ENCODE results near the gene URB2. TPM values are rescaled to one million over a fixed set of nuclear protein-coding genes. Genes with fewer than 3 reads are reported as not detected.
A peak's percentile ranks its signal among the peaks of the same experiment; 100 is the strongest.

URB2 gene
- total RNA-seq, 1 experiment from 2014 or later: 20.4 TPM

DNA sequence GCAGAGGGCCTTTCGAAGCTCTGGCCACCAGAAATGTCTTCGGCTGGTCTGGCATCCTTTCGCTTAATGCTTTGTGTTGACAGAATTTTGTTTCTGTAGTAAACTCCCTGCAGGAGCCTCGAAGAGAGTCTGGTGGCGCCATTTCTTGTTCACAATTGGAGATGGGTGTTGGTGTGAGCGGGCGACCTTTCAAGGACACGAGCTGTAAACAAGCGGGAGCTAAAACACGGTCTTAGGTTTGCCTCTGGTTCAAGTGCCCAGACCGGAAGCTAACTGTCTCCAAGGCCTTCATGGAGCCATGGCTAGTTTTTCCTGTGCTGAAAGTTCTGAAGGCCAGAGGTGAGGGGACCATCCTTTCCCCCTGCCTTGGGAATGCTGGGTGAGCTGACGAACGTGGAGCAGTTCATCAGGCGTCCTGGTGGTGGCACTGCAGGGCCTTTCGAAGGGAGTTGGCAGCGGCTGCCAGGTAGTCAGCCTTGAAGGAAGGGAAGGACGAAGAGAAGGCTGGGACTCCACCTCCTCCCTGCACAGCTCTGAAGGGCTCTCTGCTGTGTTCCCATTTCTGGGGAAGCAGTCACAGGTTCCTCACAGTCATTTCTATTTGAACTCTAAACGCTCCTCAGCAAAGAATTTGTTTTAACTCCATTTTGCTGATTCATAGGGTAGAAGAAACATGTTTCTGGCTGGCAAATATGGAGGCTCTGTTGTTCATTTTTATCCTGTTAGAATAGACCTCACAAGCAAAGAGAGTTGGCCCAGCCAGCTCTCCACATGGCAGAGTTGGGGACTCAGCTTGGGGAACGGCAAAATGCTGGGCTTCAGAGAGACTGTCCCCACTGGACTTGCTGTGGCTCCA lies 35.2 kb downstream of the URB2 start:
- no peak overlapping the region for H3K4me2 ChIP-seq (ENCODE audit: low read length)
- H3K27ac ChIP-seq (ENCODE audit: low read depth, low read length): no peak overlapping the region; the same call in 1 of the 2 replicates
- peak; percentile 96 for ATAC-seq
- peaks cover 4% of the 10 kb centered on the region for H4K20me1 ChIP-seq (ENCODE audit: insufficient read depth)
- ChIA-PET POLR2A (no interaction called here), RAD21 (ENCODE audit: low non-redundant PET in 1 of 2, low total read pairs in 2 of 2, uncharacterized antibody in 2 of 2, unreplicated experiment in 2 of 2) (interaction anchor here (0.7 to 1.0 kb wide), 2 partner anchors 188 to 649 kb away, joined by 3 to 4 read pairs; no protein-coding TSS in a partner anchor), CTCF (interaction anchor here (0.8 to 1.4 kb wide), 6 partner anchors 9 to 681 kb away, joined by 3 to 6 read pairs (median 4); partner anchors contain the start of gene ABCB10)
- H3K9me3 ChIP-seq (ENCODE audit: control insufficient read depth in 1 of 2, insufficient read depth in 1 of 2, low read depth in 1 of 2, low read length in 2 of 2): no peaks in the 10 kb centered on the region
- H3K9ac ChIP-seq (ENCODE audit: low read length): no peak overlapping the region
- TF ChIP-seq POLR2AphosphoS5 (IDR thresholded peaks at IDR 0.05; ENCODE audit: low read depth, low read length) (no peak), CBX3 (IDR thresholded peaks at IDR 0.05; ENCODE audit: low read depth) (no peak), RAD21 (IDR thresholded peaks at IDR 0.05; ENCODE audit: low read depth) (peak; percentile 84), CTCF (IDR thresholded peaks at IDR 0.05 in 2 of 3, conservative IDR thresholded peaks at IDR 0.05 in 1 of 3; ENCODE audit: borderline replicate concordance in 1 of 3, insufficient read depth in 1 of 3, low read depth in 2 of 3, low read length in 2 of 3) (peak; percentile 70 to 94 (median 89))
- H3K4me3 ChIP-seq (replicated peaks in 1 of 2; ENCODE audit: low read depth in 1 of 2, low read length in 2 of 2): no peak overlapping the region
- no TSS peak for BruUV-seq (replicated peaks)
- H2AFZ ChIP-seq (ENCODE audit: low read depth, low read length, poor library complexity, severe bottlenecking): no peak overlapping the region
- H3K36me3 ChIP-seq (ENCODE audit: control insufficient read depth in 1 of 2, insufficient read depth in 2 of 2, low read length in 2 of 2): peaks cover 11 to 23% of the 10 kb centered on the region in 2 experiments; a peak in 2 of 4 replicates
- intact Hi-C loops (cut with micrococcal nuclease): loop anchor here (1.0 to 5.0 kb wide), 3 partner anchors 506 to 649 kb away; no protein-coding TSS in a partner anchor
- DNase-seq (ENCODE audit: low read depth, low spot score): peak; percentile 32
- H3K79me2 ChIP-seq (ENCODE audit: insufficient read depth, low read length): no peaks in the 10 kb centered on the region
- no peaks in the 10 kb centered on the region for H3K9me2 ChIP-seq (ENCODE audit: insufficient read depth)
- H3K27me3 ChIP-seq (ENCODE audit: insufficient read depth, low read length): no peaks in the 10 kb centered on the region
- no peaks in the 10 kb centered on the region for H3K4me1 ChIP-seq (ENCODE audit: control insufficient read depth in 1 of 2, insufficient read depth in 2 of 2, low read length in 2 of 2)

DNA sequence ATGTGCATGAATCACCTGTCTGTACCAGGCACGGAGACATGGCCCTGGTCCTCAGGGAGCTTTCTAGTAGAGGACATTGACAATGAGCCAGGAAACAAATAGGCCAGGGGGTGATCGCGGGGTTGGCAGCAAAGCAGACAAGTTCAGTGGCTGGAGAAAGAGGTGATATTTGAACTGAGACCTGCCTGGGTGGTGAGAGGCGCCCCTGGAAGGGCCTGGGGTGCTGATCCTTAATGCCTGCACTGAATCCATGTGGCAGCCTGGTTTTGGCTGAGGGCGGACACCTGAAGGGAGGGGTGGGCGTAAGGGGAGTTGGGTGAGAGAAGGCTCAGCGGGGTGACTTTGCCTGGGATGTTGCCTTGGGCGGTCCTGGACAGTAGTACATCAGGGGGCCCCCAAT lies 35.9 kb downstream of the URB2 start:
- POLR2A ChIA-PET: no interaction called here
- H3K27ac ChIP-seq (ENCODE audit: low read depth, low read length): no peak overlapping the region; the same call in 1 of the 2 replicates
- no peak for ATAC-seq

More for the DNA sequence above, 35.9 kb downstream of the URB2 start:
- TF ChIP-seq SP1 (IDR thresholded peaks at IDR 0.05; ENCODE audit: low read depth) (no peak), CBX3 (IDR thresholded peaks at IDR 0.05; ENCODE audit: low read depth) (no peak)
- H3K4me2 ChIP-seq (ENCODE audit: low read length): no peak overlapping the region
- CTCF ChIA-PET: interaction anchor here (1.0 to 1.4 kb wide), 3 partner anchors 12 to 650 kb away, joined by 4 to 6 read pairs (median 4); partner anchors contain the start of gene ABCB10
- intact Hi-C loops (cut with micrococcal nuclease): loop anchor here (1.0 to 5.0 kb wide), 3 partner anchors 505 to 648 kb away; no protein-coding TSS in a partner anchor
- no peak overlapping the region for H3K9ac ChIP-seq (ENCODE audit: low read length)
- no peaks in the 10 kb centered on the region for H3K4me1 ChIP-seq (ENCODE audit: control insufficient read depth in 1 of 2, insufficient read depth in 2 of 2, low read length in 2 of 2)
- no peak overlapping the region for H3K4me3 ChIP-seq (replicated peaks in 1 of 2; ENCODE audit: low read depth in 1 of 2, low read length in 2 of 2)
- H3K9me3 ChIP-seq (ENCODE audit: control insufficient read depth in 1 of 2, insufficient read depth in 1 of 2, low read depth in 1 of 2, low read length in 2 of 2): no peaks in the 10 kb centered on the region
- no peak for DNase-seq (ENCODE audit: low read depth, low spot score)
- H4K20me1 ChIP-seq (ENCODE audit: insufficient read depth): peaks cover 4% of the 10 kb centered on the region
- no peaks in the 10 kb centered on the region for H3K79me2 ChIP-seq (ENCODE audit: insufficient read depth, low read length)
- RAD21 ChIA-PET (ENCODE audit: low non-redundant PET in 1 of 2, low total read pairs in 2 of 2, uncharacterized antibody in 2 of 2, unreplicated experiment in 2 of 2): no interaction called here
- no peaks in the 10 kb centered on the region for H3K27me3 ChIP-seq (ENCODE audit: insufficient read depth, low read length)
- no peak overlapping the region for H2AFZ ChIP-seq (ENCODE audit: low read depth, low read length, poor library complexity, severe bottlenecking)
- H3K9me2 ChIP-seq (ENCODE audit: insufficient read depth): no peaks in the 10 kb centered on the region
- no TSS peak for BruUV-seq (replicated peaks)
- H3K36me3 ChIP-seq (ENCODE audit: control insufficient read depth in 1 of 2, insufficient read depth in 2 of 2, low read length in 2 of 2): peaks cover 9 to 23% of the 10 kb centered on the region in 2 experiments; a peak in 2 of 4 replicates
